HCT116 (cell line): Measurements from ENCODE around the gene PLXNC1. TPM values are rescaled to one million over a fixed set of nuclear protein-coding genes. Genes with fewer than 3 reads are reported as not detected.

Source experiments
- ATAC-seq: fragments of 200-7000 bp; cut with Tn5 transposase; 2 replicates; pipeline ENCODE4 v1.9.1; 2020; ENCODE audit warnings: mild to moderate bottlenecking, moderate library complexity
- BruUV-seq: library from RNA; stranded (reverse); fragments of 400-500 nt; replicated peaks from 2 replicates; lab custom pipeline; 2021; lab: Mats Ljungman, UMichigan
- CTCF ChIA-PET: fragments of 300-600 bp; sonication (Branson Sonifier 250); formaldehyde crosslinking; loops from one replicate; lab custom pipeline; 2021; ENCODE audit warnings: antibody characterized with exemption; lab: Charles Lee
- POLR2A ChIA-PET: fragments of 300-600, 350-600 bp; sonication (Branson Sonifier 250); formaldehyde crosslinking; loops from one replicate; lab custom pipeline; 2021; ENCODE audit warnings: antibody characterized with exemption; lab: Charles Lee
- RAD21 ChIA-PET, 2 experiments: fragments of 300-600 bp; sonication (Branson Sonifier 250); formaldehyde crosslinking; loops; one replicate each; lab custom pipeline; 2023; ENCODE audit warnings: low total read pairs in 2 of 2; ENCODE audit not compliant: uncharacterized antibody in 2 of 2, unreplicated experiment in 2 of 2, low non-redundant PET in 1 of 2; lab: Charles Lee
- DNase-seq: peaks from one replicate; pipeline ENCODE4 v3.0.0-alpha.2; 2010; ENCODE audit warnings: low read depth, low spot score
- H2AFZ ChIP-seq: fragments of 200-600 bp; shearing (Covaris generic), sonication (generic); 2 replicates; pipeline ENCODE4 v1.6.1; 2017; ENCODE audit warnings: low read depth, mixed run types, mixed read lengths, antibody characterized with exemption, low read length; ENCODE audit not compliant: poor library complexity, severe bottlenecking
- H3K27ac ChIP-seq: 2 replicates; pipeline ENCODE4 v1.5.1; 2012; ENCODE audit warnings: low read depth, low read length
- H3K27me3 ChIP-seq: fragments of 200-600 bp; sonication (generic); 2 replicates; pipeline ENCODE4 v1.6.1; 2016; ENCODE audit warnings: mixed run types, low read length, mixed read lengths; ENCODE audit not compliant: insufficient read depth
- H3K36me3 ChIP-seq, 2 experiments: fragments of 200-500 bp in 1 of 2; fragments of 200-600 bp in 1 of 2; sonication (Bioruptor generic) in 1 of 2; sonication (generic) in 1 of 2; 2 replicates each; pipeline versions ENCODE4 v1.5.1 to v1.6.1; 2014 to 2016; ENCODE audit warnings: low read length in 2 of 2, inconsistent platforms in 1 of 2, mixed read lengths in 1 of 2, mixed run types in 1 of 2; ENCODE audit not compliant: insufficient read depth in 2 of 2, control insufficient read depth in 1 of 2
- H3K4me1 ChIP-seq, 2 experiments: fragments of 200-600 bp in 1 of 2; sonication (generic) in 1 of 2; 2 replicates each; pipeline versions ENCODE4 v1.5.1 to v1.6.1; 2012 to 2017; ENCODE audit warnings: low read length in 2 of 2, inconsistent platforms in 1 of 2, mild to moderate bottlenecking in 1 of 2, mixed read lengths in 1 of 2, mixed run types in 1 of 2, moderate library complexity in 1 of 2; ENCODE audit not compliant: insufficient read depth in 2 of 2, control insufficient read depth in 1 of 2
- H3K4me2 ChIP-seq: fragments of 200-600 bp; sonication (generic); 2 replicates; pipeline ENCODE4 v1.6.1; 2017; ENCODE audit warnings: mixed run types, low read length, mixed read lengths
- H3K4me3 ChIP-seq, 2 experiments: fragments of 200-600 bp in 1 of 2; sonication (generic) in 1 of 2; replicated peaks in 1 of 2; 2 replicates each; pipeline ENCODE4 v1.5.1; 2011 to 2016; ENCODE audit warnings: low read length in 2 of 2, control low read depth in 1 of 2, low read depth in 1 of 2, mild to moderate bottlenecking in 1 of 2, mixed read lengths in 1 of 2, mixed run types in 1 of 2
- H3K79me2 ChIP-seq: fragments of 200-600 bp; sonication (generic); 2 replicates; pipeline ENCODE4 v1.6.1; 2017; ENCODE audit warnings: mild to moderate bottlenecking, mixed run types, low read length, moderate library complexity, mixed read lengths; ENCODE audit not compliant: insufficient read depth
- H3K9ac ChIP-seq: fragments of 200-600 bp; sonication (generic); 2 replicates; pipeline ENCODE4 v1.6.1; 2016; ENCODE audit warnings: low read length, mixed read lengths
- H3K9me2 ChIP-seq: fragments of 200-600 bp; sonication (generic), shearing (Covaris generic); 2 replicates; pipeline ENCODE4 v1.6.1; 2017; ENCODE audit warnings: mixed run types, mild to moderate bottlenecking, moderate library complexity; ENCODE audit not compliant: insufficient read depth
- H3K9me3 ChIP-seq, 2 experiments: fragments of 200-500 bp in 1 of 2; fragments of 200-600 bp in 1 of 2; sonication (Bioruptor generic) in 1 of 2; sonication (generic) in 1 of 2; 2 replicates each; pipeline ENCODE4 v1.6.1; 2014 to 2017; ENCODE audit warnings: low read length in 2 of 2, mixed read lengths in 2 of 2, inconsistent platforms in 1 of 2, low read depth in 1 of 2, mild to moderate bottlenecking in 1 of 2, mixed run types in 1 of 2, moderate library complexity in 1 of 2; ENCODE audit not compliant: control insufficient read depth in 1 of 2, insufficient read depth in 1 of 2
- H4K20me1 ChIP-seq: fragments of 200-600 bp; sonication (generic), shearing (Covaris generic); 2 replicates; pipeline ENCODE4 v1.6.1; 2017; ENCODE audit warnings: mixed run types, mild to moderate bottlenecking, moderate library complexity; ENCODE audit not compliant: insufficient read depth
- CBX3 ChIP-seq: IDR thresholded peaks from 2 replicates; pipeline ENCODE4 v1.6.1; 2012; ENCODE audit warnings: low read depth
- CEBPB ChIP-seq: IDR thresholded peaks from 2 replicates; pipeline ENCODE4 v1.6.1; 2012; ENCODE audit warnings: low read depth
- EGR1 ChIP-seq: IDR thresholded peaks from 2 replicates; pipeline ENCODE4 v1.6.1; 2012; ENCODE audit warnings: low read depth
- ELF1 ChIP-seq: IDR thresholded peaks from 2 replicates; pipeline ENCODE4 v1.6.1; 2012; ENCODE audit warnings: low read depth, borderline replicate concordance
- EZH2phosphoT487 ChIP-seq: fragments of 200-600 bp; IDR thresholded peaks from 2 replicates; pipeline ENCODE4 v1.6.1; 2018; ENCODE audit warnings: antibody characterized with exemption, borderline replicate concordance
- FOSL1 ChIP-seq: IDR thresholded peaks from 2 replicates; pipeline ENCODE4 v1.6.1; 2012; ENCODE audit warnings: low read depth
- POLR2AphosphoS5 ChIP-seq: IDR thresholded peaks from 2 replicates; pipeline ENCODE4 v1.6.1; 2011; ENCODE audit warnings: mild to moderate bottlenecking, low read depth, low read length, moderate library complexity
- SIN3A ChIP-seq: IDR thresholded peaks from 2 replicates; pipeline ENCODE4 v1.6.1; 2012; ENCODE audit warnings: low read depth
- SP1 ChIP-seq: IDR thresholded peaks from 2 replicates; pipeline ENCODE4 v1.6.1; 2012; ENCODE audit warnings: low read depth
- SRF ChIP-seq: IDR thresholded peaks from 2 replicates; pipeline ENCODE4 v1.6.1; 2012; ENCODE audit warnings: low read depth
- TCF7L2 ChIP-seq: IDR thresholded peaks from 2 replicates; pipeline ENCODE4 v1.7.0; 2011; ENCODE audit warnings: borderline replicate concordance, inconsistent platforms; ENCODE audit not compliant: insufficient read depth, insufficient read length; ENCODE audit errors: extremely low read depth
- YY1 ChIP-seq: IDR thresholded peaks from 2 replicates; pipeline ENCODE4 v1.6.1; 2011; ENCODE audit warnings: low read length, low read depth, moderate library complexity, mild to moderate bottlenecking; ENCODE audit not compliant: insufficient replicate concordance; ENCODE audit errors: extremely low read depth
- ZFX ChIP-seq: fragments of 450-650 bp; IDR thresholded peaks from 2 replicates; pipeline ENCODE4 v1.6.1; 2017
- ZNF274 ChIP-seq: fragments of 200-500 bp; sonication (Bioruptor generic); IDR thresholded peaks from 2 replicates; pipeline ENCODE4 v1.6.1; 2014; ENCODE audit warnings: mild to moderate bottlenecking, low read depth, low read length, inconsistent platforms
- intact Hi-C: fragments of 100-400 bp; cut with micrococcal nuclease; formaldehyde crosslinking; loops from 2 replicates; pipeline ENCODE4 v1.10.0; 2022
- total RNA-seq: library from RNA; stranded (reverse); gene quantifications from one replicate; pipeline ENCODE4 v1.2.1, GENCODE V29; 2021; ENCODE audit not compliant: unreplicated experiment
- TF ChIP-seq, protein P1 (sequence below), 3 experiments: fragments of 200-600 bp in 1 of 3; sonication (generic) in 1 of 3; IDR thresholded peaks in 2 of 3; conservative IDR thresholded peaks in 1 of 3; 2 replicates each; pipeline ENCODE4 v1.5.1; 2012 to 2017; ENCODE audit warnings: low read depth in 2 of 3, low read length in 2 of 3, antibody characterized with exemption in 1 of 3, borderline replicate concordance in 1 of 3, control low read depth in 1 of 3, mild to moderate bottlenecking in 1 of 3, mixed read lengths in 1 of 3, mixed run types in 1 of 3, moderate library complexity in 1 of 3; ENCODE audit not compliant: insufficient read depth in 1 of 3
- TF ChIP-seq, protein P2 (sequence below): IDR thresholded peaks from 2 replicates; pipeline ENCODE4 v1.6.1; 2011; ENCODE audit warnings: mild to moderate bottlenecking, low read length, moderate library complexity; ENCODE audit not compliant: insufficient replicate concordance; ENCODE audit errors: extremely low read depth
- TF ChIP-seq, protein P3 (sequence below): IDR thresholded peaks from 2 replicates; pipeline ENCODE4 v1.6.1; 2012

The PLXNC1 gene
- total RNA-seq, 1 experiment from 2014 or later = 0.25 TPM

DNA sequence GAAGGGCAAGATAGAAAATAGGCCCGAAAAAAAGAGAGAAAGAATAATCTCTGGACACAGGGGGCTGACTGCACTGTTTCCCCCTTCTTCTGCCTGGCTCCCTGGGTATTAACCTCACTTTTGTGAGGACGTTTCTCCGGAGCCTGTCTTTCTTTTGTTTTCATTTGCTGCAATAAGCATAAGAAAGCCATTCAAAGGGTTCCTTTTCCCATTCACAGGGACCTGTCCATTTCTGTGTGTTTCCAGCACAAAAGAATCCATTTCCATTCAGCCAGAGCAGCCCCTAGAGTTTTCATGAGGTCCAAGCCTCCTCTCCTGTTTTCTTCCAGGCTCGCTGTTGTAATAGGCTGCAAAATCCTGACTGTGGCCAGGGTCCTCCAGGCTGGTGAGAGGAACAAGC lies 16.8 kb downstream of the PLXNC1 start:
- no peaks in the 10 kb centered on the region for H4K20me1 ChIP-seq
- intact Hi-C loops = no loop called here
- no peaks in the 10 kb centered on the region for H3K79me2 ChIP-seq
- H3K27me3 ChIP-seq = peaks cover 34% of the 10 kb centered on the region
- no peak overlapping the region for H3K9ac ChIP-seq
- no TSS peak for BruUV-seq
- no peaks in the 10 kb centered on the region for H3K36me3 ChIP-seq
- POLR2A ChIA-PET = no interaction called here
- H2AFZ ChIP-seq = no peak overlapping the region
- H3K9me3 ChIP-seq = no peaks in the 10 kb centered on the region
- no peak overlapping the region for H3K4me3 ChIP-seq
- CTCF ChIA-PET = no interaction called here
- no peaks in the 10 kb centered on the region for H3K9me2 ChIP-seq
- no peak overlapping the region for H3K4me2 ChIP-seq
- no peak overlapping the region for H3K27ac ChIP-seq
- ATAC-seq = no peak
- no peak for TF ChIP-seq SIN3A
- TF ChIP-seq, all 23 proteins: peak for 0
- DNase-seq = no peak
- RAD21 ChIA-PET = no interaction called here
- H3K4me1 ChIP-seq = no peaks in the 10 kb centered on the region

DNA sequence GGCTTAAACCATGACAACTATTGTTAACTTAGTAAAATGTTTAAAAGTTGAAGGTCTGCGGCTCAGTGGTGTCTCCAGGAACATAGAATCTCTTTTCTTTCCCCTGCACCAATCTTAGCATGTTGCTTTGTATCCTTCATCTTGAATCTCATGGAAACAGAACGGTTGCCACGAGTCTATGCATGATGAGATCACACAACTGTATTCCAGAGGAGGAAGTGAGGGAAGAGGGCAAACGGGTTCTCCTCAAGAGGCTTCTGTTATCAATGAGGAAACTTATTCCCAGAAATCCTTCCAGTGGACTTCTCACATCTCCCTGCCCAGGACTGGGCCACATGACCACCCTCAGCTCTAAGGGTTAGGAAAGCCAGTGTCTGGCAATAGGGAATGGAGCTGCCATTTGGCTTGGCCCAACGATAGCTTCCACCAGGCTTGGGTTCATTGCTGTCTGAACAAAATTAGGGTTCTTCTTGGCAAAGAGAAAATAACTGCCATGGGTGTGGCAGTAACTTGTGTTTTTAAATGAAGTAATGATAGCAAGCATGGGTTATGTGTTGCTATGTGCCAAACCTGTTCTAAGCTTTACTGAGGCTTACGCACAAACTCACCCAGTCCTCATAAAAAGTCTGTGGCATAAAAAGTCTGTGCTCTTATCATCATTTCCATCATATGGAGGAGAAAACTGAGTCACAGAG lies 17.4 kb downstream of the PLXNC1 start:
- DNase-seq = no peak
- no peak overlapping the region for H3K4me2 ChIP-seq
- H3K79me2 ChIP-seq = no peaks in the 10 kb centered on the region
- no peaks in the 10 kb centered on the region for H3K4me1 ChIP-seq
- H3K27ac ChIP-seq = no peak overlapping the region
- intact Hi-C loops = no loop called here
- no peak overlapping the region for H3K4me3 ChIP-seq
- ChIA-PET POLR2A (no interaction called here), RAD21 (no interaction called here), CTCF (no interaction called here)
- H3K9ac ChIP-seq = no peak overlapping the region
- no TSS peak for BruUV-seq
- no peak overlapping the region for H2AFZ ChIP-seq
- peaks cover 34% of the 10 kb centered on the region for H3K27me3 ChIP-seq
- H3K36me3 ChIP-seq = no peaks in the 10 kb centered on the region
- no peaks in the 10 kb centered on the region for H3K9me3 ChIP-seq
- ATAC-seq = no peak
- no peaks in the 10 kb centered on the region for H4K20me1 ChIP-seq
- H3K9me2 ChIP-seq = no peaks in the 10 kb centered on the region
- TF ChIP-seq SIN3A (no peak), SRF (no peak), EGR1 (no peak), CBX3 (no peak), FOSL1 (no peak), ELF1 (no peak), TCF7L2 (no peak), CEBPB (no peak), EZH2phosphoT487 (no peak), YY1 (no peak), POLR2AphosphoS5 (no peak), ZFX (no peak), ZNF274 (no peak), SP1 (no peak)
- TF ChIP-seq, protein P1, sequence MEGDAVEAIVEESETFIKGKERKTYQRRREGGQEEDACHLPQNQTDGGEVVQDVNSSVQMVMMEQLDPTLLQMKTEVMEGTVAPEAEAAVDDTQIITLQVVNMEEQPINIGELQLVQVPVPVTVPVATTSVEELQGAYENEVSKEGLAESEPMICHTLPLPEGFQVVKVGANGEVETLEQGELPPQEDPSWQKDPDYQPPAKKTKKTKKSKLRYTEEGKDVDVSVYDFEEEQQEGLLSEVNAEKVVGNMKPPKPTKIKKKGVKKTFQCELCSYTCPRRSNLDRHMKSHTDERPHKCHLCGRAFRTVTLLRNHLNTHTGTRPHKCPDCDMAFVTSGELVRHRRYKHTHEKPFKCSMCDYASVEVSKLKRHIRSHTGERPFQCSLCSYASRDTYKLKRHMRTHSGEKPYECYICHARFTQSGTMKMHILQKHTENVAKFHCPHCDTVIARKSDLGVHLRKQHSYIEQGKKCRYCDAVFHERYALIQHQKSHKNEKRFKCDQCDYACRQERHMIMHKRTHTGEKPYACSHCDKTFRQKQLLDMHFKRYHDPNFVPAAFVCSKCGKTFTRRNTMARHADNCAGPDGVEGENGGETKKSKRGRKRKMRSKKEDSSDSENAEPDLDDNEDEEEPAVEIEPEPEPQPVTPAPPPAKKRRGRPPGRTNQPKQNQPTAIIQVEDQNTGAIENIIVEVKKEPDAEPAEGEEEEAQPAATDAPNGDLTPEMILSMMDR (IDR thresholded peaks at IDR 0.05 in 2 of 3, conservative IDR thresholded peaks at IDR 0.05 in 1 of 3; ENCODE audit: borderline replicate concordance in 1 of 3, insufficient read depth in 1 of 3, low read depth in 2 of 3, low read length in 2 of 3) = no peak
- TF ChIP-seq, protein P2, sequence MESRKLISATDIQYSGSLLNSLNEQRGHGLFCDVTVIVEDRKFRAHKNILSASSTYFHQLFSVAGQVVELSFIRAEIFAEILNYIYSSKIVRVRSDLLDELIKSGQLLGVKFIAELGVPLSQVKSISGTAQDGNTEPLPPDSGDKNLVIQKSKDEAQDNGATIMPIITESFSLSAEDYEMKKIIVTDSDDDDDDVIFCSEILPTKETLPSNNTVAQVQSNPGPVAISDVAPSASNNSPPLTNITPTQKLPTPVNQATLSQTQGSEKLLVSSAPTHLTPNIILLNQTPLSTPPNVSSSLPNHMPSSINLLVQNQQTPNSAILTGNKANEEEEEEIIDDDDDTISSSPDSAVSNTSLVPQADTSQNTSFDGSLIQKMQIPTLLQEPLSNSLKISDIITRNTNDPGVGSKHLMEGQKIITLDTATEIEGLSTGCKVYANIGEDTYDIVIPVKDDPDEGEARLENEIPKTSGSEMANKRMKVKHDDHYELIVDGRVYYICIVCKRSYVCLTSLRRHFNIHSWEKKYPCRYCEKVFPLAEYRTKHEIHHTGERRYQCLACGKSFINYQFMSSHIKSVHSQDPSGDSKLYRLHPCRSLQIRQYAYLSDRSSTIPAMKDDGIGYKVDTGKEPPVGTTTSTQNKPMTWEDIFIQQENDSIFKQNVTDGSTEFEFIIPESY = no peak
- TF ChIP-seq, protein P3, sequence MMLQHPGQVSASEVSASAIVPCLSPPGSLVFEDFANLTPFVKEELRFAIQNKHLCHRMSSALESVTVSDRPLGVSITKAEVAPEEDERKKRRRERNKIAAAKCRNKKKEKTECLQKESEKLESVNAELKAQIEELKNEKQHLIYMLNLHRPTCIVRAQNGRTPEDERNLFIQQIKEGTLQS = no peak
